ENCODE results near the gene PLVAP. TPM values are rescaled to one million over a fixed set of nuclear protein-coding genes. Genes with fewer than 3 reads are reported as not detected.
"Not testable (repeated sequence)": the region's sequence is repeated elsewhere in the genome, so short reads cannot be mapped to it uniquely, and the experiment has no call there.

The PLVAP gene
- total and polyA plus RNA-seq, 8 donors, result 5.8 to 95.1 (median 30.3) TPM

- WGBS, 5 donors, result 88 to 96% (median 93%) methylated on average over 20 to 22 of the region's 22 CpGs
- no peak overlapping the region for H3K4me3 ChIP-seq
- H3K9me3 ChIP-seq, result no peaks in the 10 kb centered on the region
- no peak overlapping the region for H3K27ac ChIP-seq
- no peak for TF ChIP-seq EP300 (IDR thresholded peaks at IDR 0.05)
- TF ChIP-seq CTCF (IDR thresholded peaks at IDR 0.05), result no peak
- TF ChIP-seq POLR2A (IDR thresholded peaks at IDR 0.05), result no peak
- TF ChIP-seq POLR2AphosphoS5 (IDR thresholded peaks at IDR 0.05), result no peak
- H3K27me3 ChIP-seq, result peaks cover 0 to 20% (median 0%) of the 10 kb centered on the region in 3 donors
- DNase-seq, result no peak
- intact Hi-C loops (cut with DNase I; ENCODE audit: low total_unique reads), result no loop called here
- peaks cover 0 to 12% (median 0%) of the 10 kb centered on the region in 4 donors for H3K4me1 ChIP-seq
- no peaks in the 10 kb centered on the region for H3K36me3 ChIP-seq
Observed at GRCh38 chr19:17365361-17365760, 11.8 kb downstream of the PLVAP start.

GRCh38 chr19:17363852-17364605, 13.1 kb downstream of the PLVAP start:
- WGBS, 5 donors, result 85 to 92% (median 86%) methylated on average over 20 of the region's 20 CpGs
- H3K4me1 ChIP-seq; DNase-seq; H3K9me3 ChIP-seq; intact Hi-C loops (cut with DNase I; ENCODE audit: low total_unique reads); H3K36me3 ChIP-seq; H3K4me3 ChIP-seq; H3K27ac ChIP-seq: not testable (repeated sequence)
- peaks cover 0 to 17% (median 0%) of the 10 kb centered on the region in 3 donors for H3K27me3 ChIP-seq

GRCh38 chr19:17359905-17360800, 17.0 kb downstream of the PLVAP start:
- 68 to 79% (median 78%) methylated on average over 6 of the region's 6 CpGs for WGBS, 5 donors
- H3K4me3 ChIP-seq, result no peak overlapping the region
- no peak for DNase-seq
- no peaks in the 10 kb centered on the region for H3K36me3 ChIP-seq
- H3K27ac ChIP-seq, result no peak overlapping the region
- peaks cover 0 to 4% (median 0%) of the 10 kb centered on the region in 3 donors for H3K27me3 ChIP-seq
- H3K9me3 ChIP-seq, result no peaks in the 10 kb centered on the region
- no peak for TF ChIP-seq POLR2A (IDR thresholded peaks at IDR 0.05)
- intact Hi-C loops (cut with DNase I; ENCODE audit: low total_unique reads), result no loop called here
- H3K4me1 ChIP-seq, result no peaks in the 10 kb centered on the region

- H3K27ac ChIP-seq, result peak overlapping the region in 3 of 5 donors; percentile 23 to 41 (median 40)
- no peak overlapping the region for H3K4me3 ChIP-seq
- H3K9me3 ChIP-seq, result no peaks in the 10 kb centered on the region
- WGBS, 5 donors, result 66 to 82% (median 79%) methylated on average over 7 of the region's 7 CpGs
- H3K4me1 ChIP-seq, result no peaks in the 10 kb centered on the region
- no peaks in the 10 kb centered on the region for H3K27me3 ChIP-seq
- TF ChIP-seq POLR2A (IDR thresholded peaks at IDR 0.05), result no peak
- TF ChIP-seq CTCF (IDR thresholded peaks at IDR 0.05), result no peak
- peak in 1 of 3 donors; percentile 26 for TF ChIP-seq POLR2AphosphoS5 (IDR thresholded peaks at IDR 0.05)
- peak; percentile 13 for TF ChIP-seq EP300 (IDR thresholded peaks at IDR 0.05)
- H3K36me3 ChIP-seq, result no peaks in the 10 kb centered on the region
- DNase-seq, result no peak
- intact Hi-C loops (cut with DNase I; ENCODE audit: low total_unique reads), result no loop called here
Observed at GRCh38 chr19:17358395-17358794, 18.7 kb downstream of the PLVAP start.

DNA sequence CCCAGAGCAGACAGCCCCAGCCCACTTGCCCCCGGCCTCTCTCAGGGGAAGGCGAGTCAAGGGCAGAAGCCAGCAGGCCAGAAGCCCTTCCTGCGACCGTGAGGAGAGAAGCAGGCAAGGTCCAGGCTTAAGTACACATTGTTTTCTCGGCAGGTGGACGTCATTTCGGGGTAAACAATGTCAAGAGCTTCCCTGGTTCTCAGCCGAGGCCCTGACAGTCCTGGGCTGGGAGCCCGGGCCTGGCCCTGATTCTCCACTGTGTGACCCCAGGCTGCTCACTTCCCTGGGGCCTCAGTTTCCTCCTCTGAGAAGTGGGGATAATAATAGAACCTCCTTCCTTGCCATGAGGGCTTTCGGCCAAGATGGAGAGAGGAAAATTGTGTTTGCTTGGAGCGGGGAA, 19.4 kb downstream of the PLVAP start:
- no peaks in the 10 kb centered on the region for H3K36me3 ChIP-seq
- H3K4me1 ChIP-seq, result peaks cover 0 to 5% (median 0%) of the 10 kb centered on the region in 4 donors
- no peak overlapping the region for H3K4me3 ChIP-seq
- TF ChIP-seq POLR2A (IDR thresholded peaks at IDR 0.05) (no peak), CTCF (IDR thresholded peaks at IDR 0.05) (no peak), POLR2AphosphoS5 (IDR thresholded peaks at IDR 0.05) (no peak), EP300 (IDR thresholded peaks at IDR 0.05) (no peak)
- DNase-seq, result peak in 1 of 2 donors; percentile 39
- WGBS, 5 donors, result 32 to 43% (median 39%) methylated on average over 11 of the region's 11 CpGs
- H3K27me3 ChIP-seq, result peaks cover 0 to 6% (median 0%) of the 10 kb centered on the region in 3 donors
- no peaks in the 10 kb centered on the region for H3K9me3 ChIP-seq
- H3K27ac ChIP-seq, result peak overlapping the region in 3 of 5 donors; percentile 23 to 41 (median 40)
- intact Hi-C loops (cut with DNase I; ENCODE audit: low total_unique reads), result no loop called here

All from stomach (tissue), 9 donors.